Measurements from ENCODE around the gene CCDC192. TPM values are rescaled to one million over a fixed set of nuclear protein-coding genes. Genes with fewer than 3 reads are reported as not detected.

Gene CCDC192
- total RNA-seq, 3 donors from 2014 or later: 1.0 TPM; not detected in 2

- no peaks in the 10 kb centered on the region for H3K36me3 ChIP-seq (ENCODE audit: low read depth)
- no peak for ATAC-seq
- H3K4me1 ChIP-seq (ENCODE audit: low read depth): peaks cover 11% of the 10 kb centered on the region
- TF ChIP-seq CTCF (IDR thresholded peaks at IDR 0.05): no peak
- no peaks in the 10 kb centered on the region for H3K9me3 ChIP-seq
- no peak for DNase-seq
- intact Hi-C loops (cut with DNase I, micrococcal nuclease): no loop called here
- H3K4me3 ChIP-seq: no peak overlapping the region
These were observed 157.1 kb downstream of the CCDC192 start for GRCh38 chr5:127860291-127860690.

DNA sequence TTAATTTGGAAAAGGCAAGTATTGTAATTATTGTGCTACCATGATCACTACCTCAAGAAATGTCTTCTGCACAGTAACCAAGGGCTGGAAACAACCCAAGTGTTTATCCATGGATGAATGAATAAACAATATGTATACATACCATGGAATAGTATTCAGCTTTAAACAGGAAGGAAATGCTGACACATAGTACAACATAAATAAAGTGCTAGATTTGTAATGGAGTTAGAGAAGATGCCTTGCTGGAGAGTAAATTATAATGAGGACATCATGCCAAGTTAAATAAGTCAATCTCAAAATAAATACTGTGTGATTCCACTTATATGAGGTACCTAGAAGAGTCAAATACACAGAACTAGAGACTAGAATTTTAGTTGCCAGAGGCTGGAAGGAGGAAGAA lies 160.0 kb downstream of the CCDC192 start:
- Histone ChIP-seq H3K4me3 (no peak overlapping the region), H3K9me3 (no peaks in the 10 kb centered on the region), H3K36me3 (ENCODE audit: low read depth) (no peaks in the 10 kb centered on the region), H3K4me1 (ENCODE audit: low read depth) (peaks cover 11% of the 10 kb centered on the region)
- TF ChIP-seq CTCF (IDR thresholded peaks at IDR 0.05): no peak
- ATAC-seq (no peak), DNase-seq (no peak)
- intact Hi-C loops (cut with DNase I, micrococcal nuclease): no loop called here

- peak; percentile 59 for ATAC-seq
- no peak overlapping the region for H3K4me3 ChIP-seq
- DNase-seq: no peak
- H3K4me1 ChIP-seq (ENCODE audit: low read depth): peaks cover 11% of the 10 kb centered on the region
- H3K9me3 ChIP-seq: no peaks in the 10 kb centered on the region
- no peak for TF ChIP-seq CTCF (IDR thresholded peaks at IDR 0.05)
- intact Hi-C loops (cut with DNase I, micrococcal nuclease): no loop called here
- no peaks in the 10 kb centered on the region for H3K36me3 ChIP-seq (ENCODE audit: low read depth)
These were observed 160.6 kb downstream of the CCDC192 start for GRCh38 chr5:127863610-127864395.

GRCh38 chr5:127864511-127864910 lies 161.3 kb downstream of the CCDC192 start:
- ATAC-seq: peak; percentile 12
- Histone ChIP-seq H3K4me3 (no peak overlapping the region), H3K4me1 (ENCODE audit: low read depth) (peaks cover 11% of the 10 kb centered on the region), H3K9me3 (no peaks in the 10 kb centered on the region), H3K36me3 (ENCODE audit: low read depth) (no peaks in the 10 kb centered on the region)
- intact Hi-C loops (cut with DNase I, micrococcal nuclease): no loop called here
- DNase-seq: no peak
- no peak for TF ChIP-seq CTCF (IDR thresholded peaks at IDR 0.05)

GRCh38 chr5:127865273-127865672 lies 162.1 kb downstream of the CCDC192 start:
- Histone ChIP-seq H3K36me3 (ENCODE audit: low read depth) (no peaks in the 10 kb centered on the region), H3K4me1 (ENCODE audit: low read depth) (peaks cover 9% of the 10 kb centered on the region), H3K9me3 (no peaks in the 10 kb centered on the region), H3K4me3 (no peak overlapping the region)
- TF ChIP-seq CTCF (IDR thresholded peaks at IDR 0.05): no peak
- DNase-seq (no peak), ATAC-seq (peak; percentile 41)
- intact Hi-C loops (cut with DNase I, micrococcal nuclease): no loop called here
